TTC549 (cell line): ENCODE data around the gene FHL3.
"Not testable (repeated sequence)": the region's sequence is repeated elsewhere in the genome, so short reads cannot be mapped to it uniquely, and the experiment has no call there.

ENCODE experiments used
- FAIRE-seq: peaks from 2 replicates; lab custom pipeline; 2012; peaks lifted over from hg19 to GRCh38; lab: Jason Lieb, UNC

The FHL3 gene

GRCh38 chr1:37987679-37988078 lies 17.6 kb downstream of the FHL3 start:
- no peak for FAIRE-seq

GRCh38 chr1:37983546-37983945 lies 21.8 kb downstream of the FHL3 start:
- FAIRE-seq = no peak

GRCh38 chr1:37978541-37978940 lies 26.8 kb downstream of the FHL3 start:
- FAIRE-seq = no peak

GRCh38 chr1:37975083-37975482 lies 30.2 kb downstream of the FHL3 start:
- FAIRE-seq = peak; percentile 11

- FAIRE-seq = no peak
These were observed 30.7 kb downstream of the FHL3 start for GRCh38 chr1:37974567-37974966.

- FAIRE-seq = not testable (repeated sequence)
These were observed 31.6 kb downstream of the FHL3 start for GRCh38 chr1:37973684-37974083.

- FAIRE-seq = no peak
These were observed 40.0 kb downstream of the FHL3 start for GRCh38 chr1:37965301-37965700.

GRCh38 chr1:37964106-37964505 lies 41.2 kb downstream of the FHL3 start:
- not testable (repeated sequence) for FAIRE-seq

- FAIRE-seq = no peak
These were observed 46.6 kb downstream of the FHL3 start for GRCh38 chr1:37958690-37959089.

- no peak for FAIRE-seq
These were observed 49.6 kb downstream of the FHL3 start for GRCh38 chr1:37955685-37956084.

- FAIRE-seq = no peak
These were observed 50.9 kb downstream of the FHL3 start for GRCh38 chr1:37954316-37954971.

- FAIRE-seq = no peak
These were observed 52.6 kb downstream of the FHL3 start for GRCh38 chr1:37952738-37953137.

GRCh38 chr1:37951783-37952624 lies 53.3 kb downstream of the FHL3 start:
- FAIRE-seq = no peak

- no peak for FAIRE-seq
These were observed 54.1 kb downstream of the FHL3 start for GRCh38 chr1:37951041-37951782.

GRCh38 chr1:37949524-37950152 lies 55.7 kb downstream of the FHL3 start:
- FAIRE-seq = no peak

GRCh38 chr1:37948841-37949240 lies 56.5 kb downstream of the FHL3 start:
- no peak for FAIRE-seq

GRCh38 chr1:37948166-37948565 lies 57.1 kb downstream of the FHL3 start:
- FAIRE-seq = no peak

- FAIRE-seq = no peak
These were observed 58.0 kb downstream of the FHL3 start for GRCh38 chr1:37947364-37947763.
